Peyer's patch (tissue), 4 donors: ENCODE measurements around the gene BSCL2. TPM values are rescaled to one million over a fixed set of nuclear protein-coding genes. Genes with fewer than 3 reads are reported as not detected.

Experiments
- DNase-seq, 3 donors: peaks; one replicate each; pipeline ENCODE4 v3.0.0-alpha.2; 2017 to 2019
- H3K27ac ChIP-seq, 4 donors: fragments of 200-600 bp; sonication (generic); one replicate each; pipeline ENCODE4 v1.5.1; 2016 to 2019
- H3K27me3 ChIP-seq, 2 donors: fragments of 200-600 bp; sonication (generic); one replicate each; pipeline ENCODE4 v1.5.1; 2019
- H3K36me3 ChIP-seq, 3 donors: fragments of 200-600 bp; sonication (generic); one replicate each; pipeline ENCODE4 v1.5.1; 2016 to 2019
- H3K4me1 ChIP-seq, 4 donors: fragments of 200-600 bp; sonication (generic); one replicate each; pipeline ENCODE4 v1.5.1; 2016 to 2019
- H3K4me3 ChIP-seq, 4 donors: fragments of 200-600 bp; sonication (generic); 1 replicate in 3 of 4; 2 replicates in 1 of 4; pipeline ENCODE4 v1.5.1; 2016 to 2019; ENCODE audit warnings: mild to moderate bottlenecking in 1 of 4
- H3K9me3 ChIP-seq, 4 donors: fragments of 200-600 bp; sonication (generic); one replicate each; pipeline ENCODE4 v1.5.1; 2016 to 2019; ENCODE audit warnings: mild to moderate bottlenecking in 1 of 4
- POLR2A ChIP-seq, 2 donors: fragments of 450-650 bp; IDR thresholded peaks; one replicate each; pipeline ENCODE4 v1.5.1; 2017; ENCODE audit warnings: antibody characterized with exemption in 2 of 2, mild to moderate bottlenecking in 2 of 2, moderate library complexity in 2 of 2
- total RNA-seq, 4 donors: library from RNA; depleted of rRNA; stranded (reverse); fragments of >200 nt; gene quantifications; one replicate each; pipeline ENCODE4 v1.1.0, GENCODE V29; 2016
- TF ChIP-seq, protein P1 (sequence below), 6 experiments: fragments of 450-650 bp in 4 of 6; fragments of 200-600 bp in 2 of 6; sonication (generic) in 1 of 6; IDR thresholded peaks; one replicate each; pipeline ENCODE4 v1.5.1; 2017 to 2019; ENCODE audit warnings: antibody characterized with exemption in 6 of 6, mild to moderate bottlenecking in 3 of 6, moderate library complexity in 1 of 6

The BSCL2 gene
- total RNA-seq, 4 donors from 2014 or later, result 51.5 to 71.2 (median 61.3) TPM

DNA sequence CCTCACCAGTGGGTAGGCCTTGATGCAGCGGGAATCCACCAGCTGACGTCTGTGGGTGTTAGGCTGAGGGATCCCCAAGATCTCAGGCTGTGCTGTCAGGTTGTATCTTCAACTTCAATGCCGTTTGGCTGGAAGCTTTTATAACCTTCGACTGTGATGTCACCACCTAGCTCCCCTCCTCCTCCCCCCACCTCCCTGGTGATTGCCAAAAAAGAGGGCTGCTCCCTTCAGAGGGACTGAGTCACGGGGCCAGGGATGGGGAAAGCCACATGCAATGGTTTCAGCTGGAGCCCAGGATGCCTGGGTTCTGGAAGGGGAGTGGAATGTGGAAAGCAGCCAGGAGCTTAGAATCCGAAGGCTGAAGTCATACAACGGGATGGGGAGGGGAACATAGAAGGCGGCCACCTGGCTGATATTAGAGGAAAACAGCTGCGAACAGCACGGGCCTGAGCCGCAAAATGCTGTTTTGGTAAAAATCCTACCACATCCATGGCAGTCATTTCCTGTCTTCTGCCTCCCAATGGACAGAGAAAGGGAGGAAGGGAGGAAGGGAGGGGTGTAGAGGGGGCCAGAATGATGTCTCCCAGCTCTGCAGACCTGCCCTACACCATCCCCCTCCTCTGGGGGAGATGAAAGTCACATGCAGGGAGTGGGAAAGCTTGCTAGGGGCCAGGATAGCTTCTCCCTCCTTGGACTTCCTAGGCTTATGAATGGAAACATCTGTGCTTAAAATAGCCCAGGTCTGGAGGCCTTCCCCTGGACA, 17.6 kb downstream of the BSCL2 start, which contains the start of gene LRRN4CL:
TSS of gene LRRN4CL (minus strand) at position 110 of the 763 bp plus-strand sequence. CDS start 1,022 bp downstream, outside the sequence.
- peak in 1 of 3 donors; percentile 80 for DNase-seq
- Histone ChIP-seq H3K27ac (peak within 1 kb of the TSS in 3 of 4 donors; percentile 23 to 74 (median 60)), H3K36me3 (peaks cover 0 to 34% (median 0%) of the 10 kb centered on the region in 3 donors), H3K27me3 (no peaks in the 10 kb centered on the region), H3K4me3 (peak within 1 kb of the TSS in 2 of 4 donors; percentile 11 to 27), H3K4me1 (peaks cover 0 to 8% (median 0%) of the 10 kb centered on the region in 4 donors), H3K9me3 (no peaks in the 10 kb centered on the region)
- TF ChIP-seq, protein P1, sequence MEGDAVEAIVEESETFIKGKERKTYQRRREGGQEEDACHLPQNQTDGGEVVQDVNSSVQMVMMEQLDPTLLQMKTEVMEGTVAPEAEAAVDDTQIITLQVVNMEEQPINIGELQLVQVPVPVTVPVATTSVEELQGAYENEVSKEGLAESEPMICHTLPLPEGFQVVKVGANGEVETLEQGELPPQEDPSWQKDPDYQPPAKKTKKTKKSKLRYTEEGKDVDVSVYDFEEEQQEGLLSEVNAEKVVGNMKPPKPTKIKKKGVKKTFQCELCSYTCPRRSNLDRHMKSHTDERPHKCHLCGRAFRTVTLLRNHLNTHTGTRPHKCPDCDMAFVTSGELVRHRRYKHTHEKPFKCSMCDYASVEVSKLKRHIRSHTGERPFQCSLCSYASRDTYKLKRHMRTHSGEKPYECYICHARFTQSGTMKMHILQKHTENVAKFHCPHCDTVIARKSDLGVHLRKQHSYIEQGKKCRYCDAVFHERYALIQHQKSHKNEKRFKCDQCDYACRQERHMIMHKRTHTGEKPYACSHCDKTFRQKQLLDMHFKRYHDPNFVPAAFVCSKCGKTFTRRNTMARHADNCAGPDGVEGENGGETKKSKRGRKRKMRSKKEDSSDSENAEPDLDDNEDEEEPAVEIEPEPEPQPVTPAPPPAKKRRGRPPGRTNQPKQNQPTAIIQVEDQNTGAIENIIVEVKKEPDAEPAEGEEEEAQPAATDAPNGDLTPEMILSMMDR (IDR thresholded peaks at IDR 0.05), result no peak
- TF ChIP-seq POLR2A (IDR thresholded peaks at IDR 0.05), result no peak

DNA sequence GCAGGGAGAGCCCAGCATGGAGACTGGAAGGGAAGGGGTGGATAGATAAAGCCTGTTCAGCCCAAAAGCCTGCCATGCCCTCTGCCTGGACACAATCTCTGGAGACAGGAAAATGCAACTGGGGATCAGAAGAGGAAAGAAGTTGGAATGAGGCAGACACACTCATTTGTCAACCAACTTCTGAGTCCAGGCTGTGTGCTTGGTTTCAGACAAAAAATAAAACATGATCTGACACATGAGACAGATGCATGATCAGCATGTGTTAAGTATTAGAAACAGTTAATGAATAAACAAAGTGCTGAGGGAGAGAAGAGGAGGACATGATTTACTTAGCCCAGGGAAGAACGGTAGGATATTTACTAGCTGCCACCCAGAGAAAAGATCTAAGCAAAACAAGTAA, 18.7 kb downstream of the BSCL2 start:
- no peak for DNase-seq
- H3K4me1 ChIP-seq, result peaks cover 0 to 8% (median 0%) of the 10 kb centered on the region in 4 donors
- TF ChIP-seq, protein P1 (IDR thresholded peaks at IDR 0.05), result no peak
- no peak for TF ChIP-seq POLR2A (IDR thresholded peaks at IDR 0.05)
- no peaks in the 10 kb centered on the region for H3K27me3 ChIP-seq
- peak overlapping the region in 2 of 4 donors; percentile 8 to 27 for H3K4me3 ChIP-seq
- peak overlapping the region in 1 of 4 donors; percentile 74 for H3K27ac ChIP-seq
- H3K9me3 ChIP-seq, result no peaks in the 10 kb centered on the region
- peaks cover 0 to 32% (median 0%) of the 10 kb centered on the region in 3 donors for H3K36me3 ChIP-seq

DNA sequence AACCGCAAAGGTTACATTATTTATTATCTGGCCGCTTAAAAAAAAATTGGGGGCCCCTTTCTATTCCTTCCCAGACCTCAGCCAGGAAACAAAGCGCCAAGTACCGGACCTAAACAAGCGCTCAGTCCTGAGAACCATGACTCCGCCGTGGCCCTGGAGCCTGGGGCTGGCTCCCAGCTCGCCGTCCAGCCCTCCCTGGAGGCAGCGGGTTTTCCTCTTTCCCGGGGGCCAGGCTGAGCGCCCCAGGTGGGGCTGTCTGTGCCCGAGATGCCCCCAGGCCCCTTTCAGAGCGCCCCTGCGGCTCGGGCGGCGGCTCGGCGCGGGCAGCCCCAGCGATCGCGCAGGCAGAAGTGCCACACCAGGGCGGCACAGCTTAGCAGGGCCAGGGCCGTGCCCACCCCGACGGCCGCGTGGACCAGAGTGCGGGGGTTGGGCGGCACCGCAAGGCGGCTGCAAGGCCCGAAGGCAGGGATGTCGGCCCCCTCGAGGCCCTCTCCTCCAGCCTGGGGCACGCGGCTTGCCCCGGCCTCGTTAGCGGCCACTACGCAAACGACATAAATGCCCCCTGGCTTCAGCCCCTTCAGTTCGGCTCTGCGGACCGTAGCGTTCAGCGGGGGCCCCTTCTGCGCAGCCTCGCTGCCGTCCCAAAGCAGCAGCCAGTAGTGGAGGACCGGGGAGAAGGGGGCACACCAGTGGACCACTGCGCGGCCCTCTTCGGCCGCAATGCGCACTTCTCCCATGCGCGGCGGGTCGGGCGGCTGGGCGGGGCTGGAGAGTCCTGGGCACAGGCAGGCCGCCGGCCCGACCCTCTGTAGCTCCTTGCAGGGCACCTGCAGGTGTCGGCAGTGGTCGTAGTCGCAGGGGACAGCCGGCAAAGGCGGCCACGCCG, 19.5 kb downstream of the BSCL2 start:
- Histone ChIP-seq H3K36me3 (peaks cover 0 to 25% (median 0%) of the 10 kb centered on the region in 3 donors), H3K4me1 (peaks cover 0 to 8% (median 0%) of the 10 kb centered on the region in 4 donors), H3K4me3 (peak overlapping the region in 3 of 4 donors; percentile 8 to 28 (median 27)), H3K9me3 (no peaks in the 10 kb centered on the region), H3K27me3 (no peaks in the 10 kb centered on the region), H3K27ac (peak overlapping the region in 1 of 4 donors; percentile 1)
- no peak for TF ChIP-seq POLR2A (IDR thresholded peaks at IDR 0.05)
- TF ChIP-seq, protein P1 (IDR thresholded peaks at IDR 0.05), result no peak
- no peak for DNase-seq

DNA sequence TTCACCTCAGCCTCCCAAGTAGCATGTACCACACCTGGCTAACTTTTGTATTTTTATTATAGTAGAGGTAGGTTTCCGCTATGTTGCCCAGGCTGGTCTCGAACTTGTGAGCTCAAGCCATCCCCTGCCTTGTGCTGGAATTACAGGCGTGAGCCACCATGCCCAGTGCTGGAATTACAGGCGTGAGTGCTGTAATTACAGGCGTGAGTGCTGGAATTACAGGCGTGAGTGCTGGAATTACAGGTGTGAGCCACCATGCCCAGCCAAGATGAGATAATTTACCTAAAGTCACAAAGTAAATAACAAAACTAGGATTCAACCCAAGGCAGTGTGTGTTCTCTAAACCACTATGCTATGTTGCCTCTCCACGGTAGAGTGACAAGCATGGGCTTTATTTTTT, 24.7 kb downstream of the BSCL2 start:
- no peak for DNase-seq

DNA sequence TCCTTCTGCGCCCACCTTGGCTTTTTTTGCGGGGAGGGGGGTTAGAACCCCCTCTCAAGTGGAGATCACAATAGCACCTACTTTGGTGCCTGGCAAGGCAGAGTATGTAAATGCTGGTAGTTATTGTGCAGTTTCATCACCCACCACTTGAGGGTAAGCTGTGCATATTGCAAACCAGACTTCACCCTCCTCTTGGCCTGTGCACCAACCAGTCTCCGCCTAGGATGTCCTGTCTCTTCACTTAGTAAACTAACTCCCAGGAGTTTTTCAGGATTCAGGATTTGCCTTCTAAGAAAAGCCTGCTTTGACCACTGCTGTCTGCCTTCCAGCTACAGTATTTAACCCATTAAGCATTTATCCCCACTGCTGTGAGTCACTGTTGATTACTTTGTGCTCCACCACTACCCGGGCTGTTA, 26.4 kb downstream of the BSCL2 start:
- Histone ChIP-seq H3K9me3 (no peaks in the 10 kb centered on the region), H3K4me1 (peaks cover 0 to 23% (median 4%) of the 10 kb centered on the region in 4 donors), H3K27me3 (no peaks in the 10 kb centered on the region), H3K36me3 (peaks cover 0 to 22% (median 0%) of the 10 kb centered on the region in 3 donors), H3K27ac (peak overlapping the region in 1 of 4 donors; percentile 4), H3K4me3 (no peak overlapping the region)
- TF ChIP-seq POLR2A (IDR thresholded peaks at IDR 0.05), result peak in 1 of 2 donors; percentile 19
- TF ChIP-seq, protein P1 (IDR thresholded peaks at IDR 0.05), result peak; percentile 24 to 72 (median 55)
- peak in 1 of 3 donors; percentile 69 for DNase-seq

More for the DNA sequence above, 24.7 kb downstream of the BSCL2 start:
- no peaks in the 10 kb centered on the region for H3K27me3 ChIP-seq
- H3K36me3 ChIP-seq, result peaks cover 0 to 5% (median 0%) of the 10 kb centered on the region in 3 donors
- no peak overlapping the region for H3K4me3 ChIP-seq
- H3K4me1 ChIP-seq, result peaks cover 0 to 15% (median 3%) of the 10 kb centered on the region in 4 donors
- no peaks in the 10 kb centered on the region for H3K9me3 ChIP-seq
- TF ChIP-seq POLR2A (IDR thresholded peaks at IDR 0.05), result no peak
- TF ChIP-seq, protein P1 (IDR thresholded peaks at IDR 0.05), result no peak
- no peak overlapping the region for H3K27ac ChIP-seq
